Fibroblast of pulmonary artery (primary cell): ENCODE measurements around the gene ZNF280D.

Experiments
- DNase-seq: peaks from one replicate; pipeline ENCODE4 v3.0.0-alpha.2; 2010; ENCODE audit warnings: low read depth
- H3K4me3 ChIP-seq: replicated peaks from 2 replicates; pipeline ENCODE4 v1.5.1; 2011; ENCODE audit warnings: low read depth, mild to moderate bottlenecking, control low read depth, low read length, moderate library complexity
- TF ChIP-seq, protein P1 (sequence below): IDR thresholded peaks from 2 replicates; pipeline ENCODE4 v1.5.1; 2011; ENCODE audit warnings: mild to moderate bottlenecking, control low read depth, low read length, inconsistent platforms; ENCODE audit errors: missing control alignments

The ZNF280D gene

DNA sequence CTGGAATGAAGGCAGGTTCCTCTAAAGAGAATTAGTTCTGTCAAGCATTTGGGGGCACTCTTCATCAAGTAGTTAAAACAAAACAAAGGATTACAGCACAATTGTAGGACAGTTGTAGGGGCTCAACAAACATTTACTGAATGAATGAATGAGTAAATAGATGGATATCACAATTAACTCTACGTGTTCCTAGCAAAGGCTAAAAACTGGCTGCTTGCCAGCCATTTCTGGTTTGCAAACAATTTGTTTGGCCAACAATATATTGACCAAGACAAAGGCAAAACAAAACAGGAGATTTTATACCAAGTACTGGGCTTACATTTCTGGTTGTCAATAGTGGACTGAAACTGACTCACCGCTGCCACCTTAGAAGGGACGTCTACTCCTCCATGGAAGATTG lies 116.8 kb downstream of the ZNF280D start:
- DNase-seq: no peak
- H3K4me3 ChIP-seq: no peak overlapping the region
- TF ChIP-seq, protein P1, sequence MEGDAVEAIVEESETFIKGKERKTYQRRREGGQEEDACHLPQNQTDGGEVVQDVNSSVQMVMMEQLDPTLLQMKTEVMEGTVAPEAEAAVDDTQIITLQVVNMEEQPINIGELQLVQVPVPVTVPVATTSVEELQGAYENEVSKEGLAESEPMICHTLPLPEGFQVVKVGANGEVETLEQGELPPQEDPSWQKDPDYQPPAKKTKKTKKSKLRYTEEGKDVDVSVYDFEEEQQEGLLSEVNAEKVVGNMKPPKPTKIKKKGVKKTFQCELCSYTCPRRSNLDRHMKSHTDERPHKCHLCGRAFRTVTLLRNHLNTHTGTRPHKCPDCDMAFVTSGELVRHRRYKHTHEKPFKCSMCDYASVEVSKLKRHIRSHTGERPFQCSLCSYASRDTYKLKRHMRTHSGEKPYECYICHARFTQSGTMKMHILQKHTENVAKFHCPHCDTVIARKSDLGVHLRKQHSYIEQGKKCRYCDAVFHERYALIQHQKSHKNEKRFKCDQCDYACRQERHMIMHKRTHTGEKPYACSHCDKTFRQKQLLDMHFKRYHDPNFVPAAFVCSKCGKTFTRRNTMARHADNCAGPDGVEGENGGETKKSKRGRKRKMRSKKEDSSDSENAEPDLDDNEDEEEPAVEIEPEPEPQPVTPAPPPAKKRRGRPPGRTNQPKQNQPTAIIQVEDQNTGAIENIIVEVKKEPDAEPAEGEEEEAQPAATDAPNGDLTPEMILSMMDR: no peak

GRCh38 chr15:56613811-56614210 lies 119.5 kb downstream of the ZNF280D start:
- no peak for DNase-seq
- H3K4me3 ChIP-seq: no peak overlapping the region
- TF ChIP-seq, protein P1: no peak

DNA sequence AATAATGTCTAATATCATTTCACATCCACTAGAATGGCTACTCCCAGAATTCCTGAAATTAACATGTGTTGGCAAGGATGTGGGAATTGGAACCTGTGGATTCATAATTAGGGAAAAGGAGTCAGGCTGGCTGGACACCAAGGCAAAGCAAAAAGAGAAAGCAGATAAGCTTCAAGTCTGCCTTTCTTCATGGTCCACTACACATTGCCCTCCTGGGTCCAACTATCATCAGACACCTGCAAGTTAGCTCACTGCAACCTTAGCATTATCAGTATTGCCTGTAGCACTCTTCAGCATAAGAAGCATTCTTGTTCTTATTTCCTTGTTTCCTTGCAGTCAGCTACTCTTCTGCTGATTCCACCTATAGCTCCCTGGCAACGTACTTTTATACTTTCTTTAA lies 124.3 kb downstream of the ZNF280D start:
- TF ChIP-seq, protein P1: no peak
- DNase-seq: no peak
- no peak overlapping the region for H3K4me3 ChIP-seq

DNA sequence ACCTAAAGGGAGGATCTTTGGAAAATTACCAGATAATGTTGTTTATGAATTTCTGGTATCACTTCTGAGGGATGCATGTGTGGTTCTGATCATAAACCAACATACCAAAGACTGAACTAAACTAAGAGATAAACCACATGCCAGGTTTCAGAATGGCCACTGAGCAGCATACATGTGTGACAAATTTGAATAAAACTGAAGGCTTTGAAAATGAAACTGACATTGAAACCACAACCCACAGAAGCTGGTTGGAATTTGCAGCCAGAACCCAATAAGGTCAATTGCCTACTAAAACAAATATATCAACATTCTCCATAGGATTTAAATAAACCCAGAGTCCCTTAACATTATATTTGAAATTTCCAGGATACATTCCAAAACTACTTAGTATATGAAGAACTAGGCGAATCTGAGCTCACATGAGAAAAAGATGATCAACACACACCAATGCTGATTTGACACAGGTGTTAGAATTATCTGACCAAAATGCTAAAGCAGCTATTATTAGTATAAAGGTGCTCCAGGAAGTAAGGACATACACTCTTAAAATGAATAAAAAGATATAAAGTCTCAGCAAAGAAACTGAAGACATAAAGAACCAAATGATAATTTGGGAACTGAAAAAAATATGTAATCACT lies 125.0 kb downstream of the ZNF280D start:
- DNase-seq: no peak
- TF ChIP-seq, protein P1: no peak
- H3K4me3 ChIP-seq: no peak overlapping the region

DNA sequence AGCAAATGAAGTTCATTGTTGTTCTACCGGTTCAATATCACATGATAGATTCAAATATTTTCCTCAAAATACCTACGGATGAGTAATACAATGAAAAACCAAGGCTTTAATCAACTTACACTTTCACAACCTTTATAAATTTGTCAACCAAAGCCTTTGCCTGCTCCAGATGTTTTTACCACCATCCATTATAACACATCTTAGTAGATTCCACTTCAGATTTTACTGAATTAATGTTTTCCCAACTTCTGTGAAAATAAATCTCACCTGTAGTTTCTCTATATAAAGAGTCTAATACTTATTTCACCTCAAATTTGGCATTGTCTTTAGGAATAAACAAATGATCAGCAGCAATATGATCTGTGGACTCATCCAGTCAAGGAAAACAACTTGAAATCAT lies 131.1 kb downstream of the ZNF280D start:
- TF ChIP-seq, protein P1: no peak

GRCh38 chr15:56600380-56600779 lies 132.9 kb downstream of the ZNF280D start:
- no peak overlapping the region for H3K4me3 ChIP-seq
- no peak for DNase-seq
- TF ChIP-seq, protein P1: no peak

More for the DNA sequence above, 131.1 kb downstream of the ZNF280D start:
- no peak for DNase-seq
- H3K4me3 ChIP-seq: no peak overlapping the region

GRCh38 chr15:56598991-56599390 lies 134.3 kb downstream of the ZNF280D start:
- peak; percentile 25 for DNase-seq
- TF ChIP-seq, protein P1: no peak
- H3K4me3 ChIP-seq: no peak overlapping the region
